HG03025 (cell line): ENCODE results near the gene CFAP74.

Experiments used
- ATAC-seq: cut with Tn5 transposase; IDR thresholded peaks from one replicate; pipeline ENCODE4 v1.9.1; 2021; ENCODE audit warnings: mild to moderate bottlenecking, moderate library complexity; ENCODE audit not compliant: unreplicated experiment, low FRiP score

The CFAP74 gene

GRCh38 chr1:1956586-1957532, 46.7 kb downstream of the CFAP74 start:
- no peak for ATAC-seq

- no peak for ATAC-seq
Observed at GRCh38 chr1:1956101-1956500, 47.5 kb downstream of the CFAP74 start.

- ATAC-seq = no peak
Observed at GRCh38 chr1:1955621-1956094, 47.9 kb downstream of the CFAP74 start.

GRCh38 chr1:1954831-1955441, 48.6 kb downstream of the CFAP74 start:
- ATAC-seq = no peak

- no peak for ATAC-seq
Observed at GRCh38 chr1:1954015-1954414, 49.6 kb downstream of the CFAP74 start.

- no peak for ATAC-seq
Observed at GRCh38 chr1:1950940-1951339, 52.6 kb downstream of the CFAP74 start.

GRCh38 chr1:1948783-1949182, 54.8 kb downstream of the CFAP74 start:
- no peak for ATAC-seq

GRCh38 chr1:1947493-1947892, 56.1 kb downstream of the CFAP74 start:
- no peak for ATAC-seq

- no peak for ATAC-seq
Observed at GRCh38 chr1:1946540-1946939, 57.0 kb downstream of the CFAP74 start.

- no peak for ATAC-seq
Observed at GRCh38 chr1:1945782-1946393, 57.7 kb downstream of the CFAP74 start.

GRCh38 chr1:1943834-1944570, 59.6 kb downstream of the CFAP74 start:
- ATAC-seq = no peak

GRCh38 chr1:1942753-1943656, 60.6 kb downstream of the CFAP74 start:
- ATAC-seq = no peak

GRCh38 chr1:1941868-1942752, 61.5 kb downstream of the CFAP74 start:
- ATAC-seq = no peak

- ATAC-seq = no peak
Observed at GRCh38 chr1:1941211-1941841, 62.3 kb downstream of the CFAP74 start.

GRCh38 chr1:1940123-1940425, 63.5 kb downstream of the CFAP74 start:
- no peak for ATAC-seq

GRCh38 chr1:1939296-1940122, 64.1 kb downstream of the CFAP74 start:
- ATAC-seq = no peak

- no peak for ATAC-seq
Observed at GRCh38 chr1:1938613-1939295, 64.8 kb downstream of the CFAP74 start.
